H1 (cell line): ENCODE results near the gene LCN12. TPM values are rescaled to one million over a fixed set of nuclear protein-coding genes. Genes with fewer than 3 reads are reported as not detected.

Experiments
- CTCF ChIA-PET: fragments of 300-600 bp; sonication (Branson Sonifier 250); formaldehyde crosslinking; loops from one replicate; lab custom pipeline; 2021; ENCODE audit not compliant: partially characterized antibody; lab: Charles Lee
- POLR2A ChIA-PET: fragments of 300-600 bp; sonication (Branson Sonifier 250); formaldehyde crosslinking; loops from one replicate; lab custom pipeline; 2021; ENCODE audit warnings: inconsistent platforms; ENCODE audit not compliant: partially characterized antibody; lab: Charles Lee
- DNase-seq, 2 experiments: peaks; one replicate each; pipeline versions ENCODE4 v3.0.0 to v3.0.0-alpha.2; 2010 to 2022; ENCODE audit warnings: low spot score in 2 of 2, low read depth in 1 of 2, mixed read lengths in 1 of 2
- FAIRE-seq: peaks from 2 replicates; lab custom pipeline; 2011; peaks lifted over from hg19 to GRCh38; lab: Jason Lieb, UNC
- H2AFZ ChIP-seq: 2 replicates; pipeline ENCODE4 v1.8.1; 2012; ENCODE audit warnings: low read length, inconsistent platforms
- H2AK5ac ChIP-seq: 2 replicates; pipeline ENCODE4 v1.6.1; 2013; ENCODE audit warnings: low read depth, low read length
- H2BK120ac ChIP-seq: replicated peaks from 2 replicates; pipeline ENCODE3; 2013; ENCODE audit warnings: low read depth, low read length, inconsistent platforms
- H2BK12ac ChIP-seq: 2 replicates; pipeline ENCODE4 v1.6.1; 2013; ENCODE audit warnings: low read depth, low read length
- H2BK15ac ChIP-seq: 2 replicates; pipeline ENCODE4 v1.6.1; 2013; ENCODE audit warnings: low read length
- H2BK20ac ChIP-seq: 2 replicates; pipeline ENCODE4 v1.6.1; 2013; ENCODE audit warnings: low read length
- H2BK5ac ChIP-seq: 2 replicates; pipeline ENCODE4 v1.6.1; 2013; ENCODE audit warnings: low read depth, low read length
- H3K14ac ChIP-seq: 2 replicates; pipeline ENCODE4 v1.6.1; 2013; ENCODE audit warnings: inconsistent platforms; ENCODE audit not compliant: insufficient read length
- H3K18ac ChIP-seq: 2 replicates; pipeline ENCODE4 v1.6.1; 2013; ENCODE audit warnings: low read length; ENCODE audit errors: extremely low read depth
- H3K23ac ChIP-seq: 2 replicates; pipeline ENCODE4 v1.6.1; 2013; ENCODE audit warnings: inconsistent platforms; ENCODE audit not compliant: insufficient read length
- H3K23me2 ChIP-seq: 2 replicates; pipeline ENCODE4 v1.6.1; 2013; ENCODE audit warnings: low read depth, low read length
- H3K27ac ChIP-seq: 2 replicates; pipeline ENCODE4 v1.6.1; 2011; ENCODE audit warnings: low read depth, low read length, inconsistent platforms
- H3K27me3 ChIP-seq, 4 experiments: replicated peaks in 1 of 4; 1 replicate in 1 of 4; 2 replicates in 3 of 4; pipeline versions ENCODE4 v1.6.1 to v1.8.1; 2011 to 2013; ENCODE audit warnings: low read length in 3 of 4, mild to moderate bottlenecking in 3 of 4, inconsistent platforms in 2 of 4, mixed read lengths in 2 of 4, moderate library complexity in 1 of 4; ENCODE audit not compliant: control insufficient read depth in 3 of 4, insufficient read depth in 3 of 4; ENCODE audit errors: extremely low read depth in 1 of 4
- H3K36me3 ChIP-seq, 4 experiments: 2 replicates each; pipeline versions ENCODE4 v1.6.1 to v1.8.1; 2011 to 2013; ENCODE audit warnings: mild to moderate bottlenecking in 4 of 4, low read length in 3 of 4, moderate library complexity in 2 of 4, control low read depth in 1 of 4, inconsistent platforms in 1 of 4; ENCODE audit not compliant: insufficient read depth in 4 of 4, control insufficient read depth in 2 of 4
- H3K4ac ChIP-seq: replicated peaks from 2 replicates; pipeline ENCODE3; 2013; ENCODE audit warnings: low read length, low read depth, mixed read lengths, inconsistent platforms; ENCODE audit not compliant: insufficient read length
- H3K4me1 ChIP-seq, 4 experiments: replicated peaks in 1 of 4; 1 replicate in 1 of 4; 2 replicates in 3 of 4; pipeline versions ENCODE4 v1.6.1 to v1.8.1; 2011 to 2013; ENCODE audit warnings: low read length in 3 of 4, inconsistent platforms in 2 of 4, mixed read lengths in 1 of 4; ENCODE audit not compliant: insufficient read depth in 4 of 4, control insufficient read depth in 3 of 4
- H3K4me2 ChIP-seq, 2 experiments: 2 replicates each; pipeline versions ENCODE4 v1.6.1 to v1.8.1; 2011 to 2013; ENCODE audit warnings: low read depth in 2 of 2, low read length in 2 of 2, control low read depth in 1 of 2, inconsistent platforms in 1 of 2, mild to moderate bottlenecking in 1 of 2; ENCODE audit not compliant: insufficient read depth in 1 of 2
- H3K4me3 ChIP-seq, 4 experiments: fragments of 200-600, 300-600 bp in 1 of 4; sonication (generic), shearing (Covaris generic), sonication (Bioruptor Twin) in 1 of 4; 2 replicates each; pipeline versions ENCODE4 v1.5.1 to v1.8.1; 2011 to 2016; ENCODE audit warnings: low read length in 4 of 4, low read depth in 3 of 4, control low read depth in 2 of 4, inconsistent platforms in 2 of 4, mild to moderate bottlenecking in 2 of 4, mixed read lengths in 1 of 4, moderate library complexity in 1 of 4; ENCODE audit not compliant: insufficient read depth in 2 of 4; ENCODE audit errors: extremely low read depth in 1 of 4
- H3K56ac ChIP-seq: replicated peaks from 2 replicates; pipeline ENCODE3; 2013; ENCODE audit warnings: low read depth, mild to moderate bottlenecking, mixed read lengths, low read length, inconsistent platforms; ENCODE audit not compliant: insufficient read length
- H3K79me1 ChIP-seq: 2 replicates; pipeline ENCODE4 v1.6.1; 2013; ENCODE audit warnings: low read depth, low read length, control low read depth
- H3K79me2 ChIP-seq, 2 experiments: 2 replicates each; pipeline versions ENCODE4 v1.6.1 to v1.8.1; 2012 to 2013; ENCODE audit warnings: low read length in 2 of 2, mild to moderate bottlenecking in 2 of 2, inconsistent platforms in 1 of 2; ENCODE audit not compliant: insufficient read depth in 2 of 2, control insufficient read depth in 1 of 2
- H3K9ac ChIP-seq, 4 experiments: replicated peaks in 1 of 4; 1 replicate in 1 of 4; 2 replicates in 3 of 4; pipeline versions ENCODE4 v1.6.1 to v1.8.1; 2011 to 2013; ENCODE audit warnings: low read depth in 3 of 4, low read length in 3 of 4, control low read depth in 2 of 4, mild to moderate bottlenecking in 2 of 4, moderate library complexity in 2 of 4, inconsistent platforms in 1 of 4; ENCODE audit errors: extremely low read depth in 1 of 4
- H3K9me3 ChIP-seq, 2 experiments: 2 replicates each; pipeline versions ENCODE4 v1.6.1 to v1.8.1; 2012 to 2013; ENCODE audit warnings: mild to moderate bottlenecking in 2 of 2, moderate library complexity in 2 of 2, control low read depth in 1 of 2, inconsistent platforms in 1 of 2, low read depth in 1 of 2, low read length in 1 of 2, mixed read lengths in 1 of 2; ENCODE audit not compliant: insufficient read depth in 2 of 2
- H4K20me1 ChIP-seq, 2 experiments: replicated peaks in 1 of 2; 2 replicates each; pipeline versions ENCODE3 to v1.8.1; 2011 to 2013; ENCODE audit warnings: inconsistent platforms in 2 of 2, low read length in 2 of 2, mild to moderate bottlenecking in 1 of 2; ENCODE audit not compliant: insufficient read depth in 2 of 2, control insufficient read depth in 1 of 2
- H4K5ac ChIP-seq: 2 replicates; pipeline ENCODE4 v1.6.1; 2013; ENCODE audit warnings: low read length, low read depth, mixed read lengths, inconsistent platforms; ENCODE audit not compliant: insufficient read length
- H4K8ac ChIP-seq: 2 replicates; pipeline ENCODE4 v1.8.0; 2013; ENCODE audit warnings: mild to moderate bottlenecking, moderate library complexity, low read length, inconsistent platforms; ENCODE audit not compliant: insufficient read depth; ENCODE audit errors: extremely low read depth
- H4K91ac ChIP-seq: replicated peaks from 2 replicates; pipeline ENCODE3; 2013; ENCODE audit warnings: low read length, mixed read lengths, inconsistent platforms; ENCODE audit not compliant: insufficient read length
- KDM5A ChIP-seq: fragments of 200-600 bp; IDR thresholded peaks from 2 replicates; pipeline ENCODE4 v1.7.1; 2012; ENCODE audit warnings: mild to moderate bottlenecking, low read length, inconsistent platforms, mixed read lengths
- RAD21 ChIP-seq, 2 experiments: IDR thresholded peaks in 1 of 2; conservative IDR thresholded peaks in 1 of 2; 2 replicates each; pipeline ENCODE4 v1.6.1; 2011; ENCODE audit warnings: low read depth in 2 of 2, low read length in 2 of 2, improper control_type of control experiment in 1 of 2, inconsistent platforms in 1 of 2, mild to moderate bottlenecking in 1 of 2, moderate library complexity in 1 of 2
- SIX5 ChIP-seq: IDR thresholded peaks from 2 replicates; pipeline ENCODE4 v1.6.1; 2011; ENCODE audit warnings: mild to moderate bottlenecking, low read depth, low read length
- SP4 ChIP-seq: IDR thresholded peaks from 2 replicates; pipeline ENCODE4 v1.6.1; 2012; ENCODE audit warnings: low read length, inconsistent platforms
- WGBS, 2 experiments: shearing (Covaris generic) in 1 of 2; methylation state at CpG; one replicate each; pipeline versions ENCODE4 v1.1.6 to v1.1.7; 2013 to 2015; ENCODE audit warnings: low lambda C conversion rate in 2 of 2, mixed read lengths in 2 of 2, inconsistent platforms in 1 of 2, low coverage in 1 of 2, missing lambda C conversion rate in 1 of 2; ENCODE audit not compliant: insufficient replicate concordance in 2 of 2, insufficient coverage in 1 of 2, insufficient read length in 1 of 2; ENCODE audit errors: extremely low coverage in 1 of 2, missing lambda C conversion rate in 1 of 2; 5-methylcytosine and 5-hydroxymethylcytosine counted together
- polyA plus RNA-seq, 7 experiments: library from polyadenylated mRNA; depleted of rRNA in 3 of 7; stranded (reverse) in 5 of 7; unstranded in 2 of 7; fragments of >200 nt in 5 of 7; fragments of 200-250 nt in 2 of 7; gene quantifications; 1 replicate in 5 of 7; 2 replicates in 1 of 7; 4 replicates in 1 of 7; pipeline versions ENCODE4 v1.2.1 to v1.2.3, GENCODE V29; 2011 to 2013; ENCODE audit warnings: missing spikeins in 2 of 7, mixed read lengths in 2 of 7
- total RNA-seq: library from RNA; stranded (reverse); fragmentation: NEBNext Ultra II Directional; extraction: Animal tissue kit (Norgen Biotek cat#: 25700); gene quantifications from 2 replicates; pipeline ENCODE4 v1.2.1, GENCODE V29; 2021
- TF ChIP-seq, protein P1 (sequence below), 3 experiments: IDR thresholded peaks; 1 replicate in 2 of 3; 2 replicates in 1 of 3; pipeline versions ENCODE4 v1.5.1 to v1.6.1; 2011; ENCODE audit warnings: low read length in 3 of 3, mild to moderate bottlenecking in 3 of 3, inconsistent platforms in 2 of 3, low read depth in 1 of 3, moderate library complexity in 1 of 3; ENCODE audit not compliant: insufficient read depth in 1 of 3; ENCODE audit errors: control extremely low read depth in 1 of 3

The LCN12 gene
- total and polyA plus RNA-seq, 2 of the 8 experiments (the other 6 are each of a cell fraction or from before 2014, with no cell fraction given) = 1.1 to 1.7 TPM

- Histone ChIP-seq H3K14ac (no peak overlapping the region), H3K4me3 (no peak overlapping the region), H3K18ac (no peak overlapping the region), H3K4me1 (no peaks in the 10 kb centered on the region), H2BK5ac (no peak overlapping the region), H4K20me1 (peaks cover 0 to 12% of the 10 kb centered on the region in 2 experiments), H3K9me3 (no peaks in the 10 kb centered on the region), H3K9ac (no peak overlapping the region), H2BK120ac (no peak overlapping the region), H4K5ac (no peak overlapping the region), H4K91ac (no peak overlapping the region), H3K27ac (no peak overlapping the region), H3K79me2 (no peaks in the 10 kb centered on the region), H3K4me2 (no peak overlapping the region), H3K27me3 (no peaks in the 10 kb centered on the region), H3K56ac (no peak overlapping the region), H4K8ac (no peak overlapping the region; the same call in 1 of the 2 replicates), H3K4ac (no peak overlapping the region), H2BK12ac (no peak overlapping the region), H2AK5ac (no peak overlapping the region), H2BK20ac (no peak overlapping the region), H3K23ac (no peak overlapping the region), H3K79me1 (peaks cover 5% of the 10 kb centered on the region; the same call in 1 of the 2 replicates), H2AFZ (no peak overlapping the region), H2BK15ac (no peak overlapping the region), H3K36me3 (peaks cover 13 to 34% (median 25%) of the 10 kb centered on the region in 4 experiments), H3K23me2 (no peaks in the 10 kb centered on the region)
- WGBS, 2 experiments = 89% methylated on average over 33 of the region's 33 CpGs; no CpG with 5 or more reads in 1 of the 2 experiments
- CTCF ChIA-PET = interaction anchor here (0.9 to 4.3 kb wide), 7 partner anchors 10 to 109 kb away, joined by 3 to 16 read pairs (median 4); partner anchors contain the start of gene AJM1
- FAIRE-seq = no peak
- POLR2A ChIA-PET = interaction anchor here (1.8 kb wide), 1 partner anchor 66 kb away, joined by 5 read pairs; no protein-coding TSS in a partner anchor
- no peak for DNase-seq
- TF ChIP-seq SP4 = no peak
- TF ChIP-seq, protein P1, sequence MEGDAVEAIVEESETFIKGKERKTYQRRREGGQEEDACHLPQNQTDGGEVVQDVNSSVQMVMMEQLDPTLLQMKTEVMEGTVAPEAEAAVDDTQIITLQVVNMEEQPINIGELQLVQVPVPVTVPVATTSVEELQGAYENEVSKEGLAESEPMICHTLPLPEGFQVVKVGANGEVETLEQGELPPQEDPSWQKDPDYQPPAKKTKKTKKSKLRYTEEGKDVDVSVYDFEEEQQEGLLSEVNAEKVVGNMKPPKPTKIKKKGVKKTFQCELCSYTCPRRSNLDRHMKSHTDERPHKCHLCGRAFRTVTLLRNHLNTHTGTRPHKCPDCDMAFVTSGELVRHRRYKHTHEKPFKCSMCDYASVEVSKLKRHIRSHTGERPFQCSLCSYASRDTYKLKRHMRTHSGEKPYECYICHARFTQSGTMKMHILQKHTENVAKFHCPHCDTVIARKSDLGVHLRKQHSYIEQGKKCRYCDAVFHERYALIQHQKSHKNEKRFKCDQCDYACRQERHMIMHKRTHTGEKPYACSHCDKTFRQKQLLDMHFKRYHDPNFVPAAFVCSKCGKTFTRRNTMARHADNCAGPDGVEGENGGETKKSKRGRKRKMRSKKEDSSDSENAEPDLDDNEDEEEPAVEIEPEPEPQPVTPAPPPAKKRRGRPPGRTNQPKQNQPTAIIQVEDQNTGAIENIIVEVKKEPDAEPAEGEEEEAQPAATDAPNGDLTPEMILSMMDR (IDR thresholded peaks at IDR 0.05; ENCODE audit: control extremely low read depth in 1 of 3, insufficient read depth in 1 of 3, low read depth in 1 of 3, low read length in 3 of 3) = peak; percentile 20 to 26 (median 24); a peak in 3 of 4 replicates
- TF ChIP-seq RAD21 (IDR thresholded peaks at IDR 0.05 in 1 of 2, conservative IDR thresholded peaks at IDR 0.05 in 1 of 2; ENCODE audit: low read depth in 2 of 2, low read length in 2 of 2) = peak in 1 of 2 experiments; percentile 29; a peak in 1 of 4 replicates
- TF ChIP-seq KDM5A = no peak
- no peak for TF ChIP-seq SIX5
Observed at GRCh38 chr9:136925414-136926153, 26.5 kb upstream of the LCN12 start.
